NCI-H2227 (cell line): ENCODE data around the gene CFAP45.

Source experiments
- DNase-seq: peaks from one replicate; lab custom pipeline; 2025; ENCODE audit not compliant: unreplicated experiment; lab: John Stamatoyannopoulos, UW

Gene CFAP45

GRCh38 chr1:159937054-159937750, 37.2 kb upstream of the CFAP45 start:
- DNase-seq = peak; percentile 33

- peak; percentile 74 for DNase-seq
These were observed 36.4 kb upstream of the CFAP45 start for GRCh38 chr1:159936273-159936904.

- no peak for DNase-seq
These were observed 35.8 kb upstream of the CFAP45 start for GRCh38 chr1:159935719-159936272.

- no peak for DNase-seq
These were observed 35.3 kb upstream of the CFAP45 start for GRCh38 chr1:159935305-159935704.

GRCh38 chr1:159934136-159935039, 34.4 kb upstream of the CFAP45 start:
- DNase-seq = no peak

GRCh38 chr1:159933347-159933746, 33.4 kb upstream of the CFAP45 start:
- DNase-seq = no peak

GRCh38 chr1:159932296-159933285, 32.6 kb upstream of the CFAP45 start:
- no peak for DNase-seq

GRCh38 chr1:159931795-159932173, 31.8 kb upstream of the CFAP45 start:
- DNase-seq = no peak

GRCh38 chr1:159931101-159931794, 31.3 kb upstream of the CFAP45 start:
- no peak for DNase-seq

GRCh38 chr1:159930634-159931033, 30.7 kb upstream of the CFAP45 start:
- DNase-seq = no peak

- DNase-seq = no peak
These were observed 30.3 kb upstream of the CFAP45 start for GRCh38 chr1:159930216-159930615.

- no peak for DNase-seq
These were observed 29.4 kb upstream of the CFAP45 start for GRCh38 chr1:159929155-159930051.

GRCh38 chr1:159928491-159929050, 28.6 kb upstream of the CFAP45 start:
- DNase-seq = no peak

GRCh38 chr1:159927849-159928431, 28.0 kb upstream of the CFAP45 start:
- DNase-seq = no peak

- no peak for DNase-seq
These were observed 27.4 kb upstream of the CFAP45 start for GRCh38 chr1:159927211-159927848.

GRCh38 chr1:159925719-159926078, 25.7 kb upstream of the CFAP45 start:
- no peak for DNase-seq
